Astrocyte (in vitro differentiated cells and primary cell): ENCODE measurements around the gene DDX41. TPM values are rescaled to one million over a fixed set of nuclear protein-coding genes. Genes with fewer than 3 reads are reported as not detected.
A peak's percentile ranks its signal among the peaks of the same experiment; 100 is the strongest.

Experiments used
- DNase-seq: peaks from one replicate; pipeline ENCODE4 v3.0.0-alpha.2; 2010; ENCODE audit warnings: low read depth
- FAIRE-seq: peaks from 2 replicates; lab custom pipeline; 2011; peaks lifted over from hg19 to GRCh38; lab: Jason Lieb, UNC
- H2AFZ ChIP-seq: 2 replicates; pipeline ENCODE4 v1.6.0; 2012; ENCODE audit warnings: low read depth, low read length, inconsistent platforms
- H3K27ac ChIP-seq: 2 replicates; pipeline ENCODE4 v1.5.1; 2011; ENCODE audit warnings: low read depth, low read length, inconsistent platforms
- H3K27me3 ChIP-seq: 2 replicates; pipeline ENCODE4 v1.6.0; 2011; ENCODE audit warnings: low read length, inconsistent platforms; ENCODE audit not compliant: insufficient read depth
- H3K36me3 ChIP-seq: 2 replicates; pipeline ENCODE4 v1.5.1; 2011; ENCODE audit warnings: low read length, inconsistent platforms; ENCODE audit not compliant: insufficient read depth
- H3K4me1 ChIP-seq: 2 replicates; pipeline ENCODE4 v1.5.1; 2011; ENCODE audit warnings: low read length, inconsistent platforms; ENCODE audit not compliant: insufficient read depth
- H3K4me2 ChIP-seq: 2 replicates; pipeline ENCODE4 v1.6.0; 2012; ENCODE audit warnings: low read length, inconsistent platforms
- H3K4me3 ChIP-seq: 2 replicates; pipeline ENCODE4 v1.5.1; 2011; ENCODE audit warnings: low read depth, mild to moderate bottlenecking, low read length, inconsistent platforms; ENCODE audit not compliant: insufficient read depth
- H3K79me2 ChIP-seq: 2 replicates; pipeline ENCODE4 v1.6.0; 2012; ENCODE audit warnings: mild to moderate bottlenecking, low read length, inconsistent platforms; ENCODE audit not compliant: insufficient read depth
- H3K9ac ChIP-seq: 2 replicates; pipeline ENCODE4 v1.6.0; 2012; ENCODE audit warnings: mild to moderate bottlenecking, low read length, inconsistent platforms
- H3K9me3 ChIP-seq: 2 replicates; pipeline ENCODE4 v1.5.1; 2012; ENCODE audit warnings: low read depth, mild to moderate bottlenecking, low read length, inconsistent platforms; ENCODE audit not compliant: insufficient read depth
- H4K20me1 ChIP-seq: 2 replicates; pipeline ENCODE4 v1.6.0; 2012; ENCODE audit warnings: low read length, inconsistent platforms; ENCODE audit not compliant: insufficient read depth
- H3K27ac Mint-ChIP-seq: one replicate; pipeline ENCODE4 v1.8.0; 2021; ENCODE audit warnings: mild to moderate bottlenecking, mixed read lengths; ENCODE audit not compliant: unreplicated experiment
- H3K27me3 Mint-ChIP-seq: one replicate; pipeline ENCODE4 v1.8.0; 2021; ENCODE audit warnings: low read depth, mixed read lengths; ENCODE audit not compliant: unreplicated experiment
- H3K36me3 Mint-ChIP-seq: one replicate; pipeline ENCODE4 v1.8.0; 2021; ENCODE audit warnings: low read depth, mixed read lengths; ENCODE audit not compliant: unreplicated experiment
- H3K4me1 Mint-ChIP-seq: one replicate; pipeline ENCODE4 v1.8.0; 2021; ENCODE audit warnings: low read depth, mixed read lengths; ENCODE audit not compliant: unreplicated experiment
- H3K4me3 Mint-ChIP-seq: one replicate; pipeline ENCODE4 v1.8.0; 2021; ENCODE audit warnings: mild to moderate bottlenecking, moderate library complexity, mixed read lengths; ENCODE audit not compliant: unreplicated experiment
- H3K9me3 Mint-ChIP-seq: one replicate; pipeline ENCODE4 v1.8.0; 2021; ENCODE audit warnings: mild to moderate bottlenecking, mixed read lengths; ENCODE audit not compliant: unreplicated experiment
- CTCF ChIP-seq: IDR thresholded peaks from 2 replicates; pipeline ENCODE4 v1.5.1; 2011; ENCODE audit warnings: low read depth, mild to moderate bottlenecking, inconsistent platforms, low read length, moderate library complexity; ENCODE audit not compliant: insufficient read depth
- EZH2 ChIP-seq: IDR thresholded peaks from 2 replicates; pipeline ENCODE4 v1.6.1; 2012; ENCODE audit warnings: mild to moderate bottlenecking, low read length, inconsistent platforms; ENCODE audit not compliant: insufficient read depth
- total RNA-seq: library from RNA; stranded (reverse); gene quantifications from 2 replicates; pipeline ENCODE4 v1.2.1, GENCODE V29; 2021

The DDX41 gene
- total RNA-seq, 1 donor from 2014 or later, result 92.5 TPM

GRCh38 chr5:177483042-177483441, 33.7 kb downstream of the DDX41 start:
- TF ChIP-seq CTCF, result no peak
- TF ChIP-seq EZH2, result no peak
- peak overlapping the region; percentile 40 for H3K4me3 Mint-ChIP-seq

GRCh38 chr5:177482359-177482795, 34.4 kb downstream of the DDX41 start:
- peak overlapping the region; percentile 46 for H3K4me3 Mint-ChIP-seq
- H4K20me1 ChIP-seq, result peaks cover 77% of the 10 kb centered on the region
- H3K27ac ChIP-seq, result no peak overlapping the region
- H3K4me1 ChIP-seq, result peaks cover 41% of the 10 kb centered on the region
- H3K9ac ChIP-seq, result no peak overlapping the region
- H3K9me3 Mint-ChIP-seq, result no peaks in the 10 kb centered on the region
- H3K27me3 Mint-ChIP-seq, result no peaks in the 10 kb centered on the region
- H3K36me3 ChIP-seq, result peaks cover 24% of the 10 kb centered on the region
- FAIRE-seq (no peak), DNase-seq (no peak)
- peaks cover 64% of the 10 kb centered on the region for H3K4me1 Mint-ChIP-seq
- peaks cover 27% of the 10 kb centered on the region for H3K79me2 ChIP-seq
- no peak overlapping the region for H3K4me3 ChIP-seq
- H2AFZ ChIP-seq, result no peak overlapping the region
- H3K27me3 ChIP-seq, result no peaks in the 10 kb centered on the region
- no peaks in the 10 kb centered on the region for H3K9me3 ChIP-seq
- H3K27ac Mint-ChIP-seq, result no peak overlapping the region
- H3K4me2 ChIP-seq, result no peak overlapping the region
- no peak for TF ChIP-seq CTCF
- TF ChIP-seq EZH2, result no peak
- peaks cover 39% of the 10 kb centered on the region for H3K36me3 Mint-ChIP-seq

More at GRCh38 chr5:177483042-177483441, 33.7 kb downstream of the DDX41 start:
- Histone ChIP-seq H4K20me1 (peaks cover 84% of the 10 kb centered on the region), H3K4me2 (no peak overlapping the region), H3K9ac (no peak overlapping the region), H3K9me3 (no peaks in the 10 kb centered on the region), H3K27me3 (no peaks in the 10 kb centered on the region), H2AFZ (no peak overlapping the region), H3K4me3 (no peak overlapping the region), H3K27ac (no peak overlapping the region), H3K36me3 (peaks cover 30% of the 10 kb centered on the region), H3K79me2 (peaks cover 32% of the 10 kb centered on the region), H3K4me1 (peaks cover 42% of the 10 kb centered on the region)
- FAIRE-seq (no peak), DNase-seq (no peak)
- Mint-ChIP-seq H3K27ac (peak overlapping the region; percentile 94), H3K27me3 (no peaks in the 10 kb centered on the region), H3K4me1 (peaks cover 61% of the 10 kb centered on the region), H3K9me3 (no peaks in the 10 kb centered on the region), H3K36me3 (peaks cover 41% of the 10 kb centered on the region)

- no peak for FAIRE-seq
These were observed 37.0 kb downstream of the DDX41 start for GRCh38 chr5:177479774-177480173.

More at GRCh38 chr5:177479774-177480173, 37.0 kb downstream of the DDX41 start:
- H3K27ac Mint-ChIP-seq, result peak overlapping the region; percentile 90
- Histone ChIP-seq H2AFZ (no peak overlapping the region), H3K4me3 (no peak overlapping the region), H3K4me2 (peak overlapping the region; percentile 13), H3K27ac (peak overlapping the region; percentile 29), H3K79me2 (peaks cover 7% of the 10 kb centered on the region), H4K20me1 (peaks cover 63% of the 10 kb centered on the region), H3K36me3 (peaks cover 3% of the 10 kb centered on the region), H3K9ac (peak overlapping the region; percentile 24), H3K4me1 (peaks cover 42% of the 10 kb centered on the region), H3K27me3 (no peaks in the 10 kb centered on the region), H3K9me3 (no peaks in the 10 kb centered on the region)
- H3K4me1 Mint-ChIP-seq, result peaks cover 66% of the 10 kb centered on the region
- H3K4me3 Mint-ChIP-seq, result peak overlapping the region; percentile 30
- no peak for TF ChIP-seq CTCF
- no peak for TF ChIP-seq EZH2
- H3K27me3 Mint-ChIP-seq, result no peaks in the 10 kb centered on the region
- H3K9me3 Mint-ChIP-seq, result no peaks in the 10 kb centered on the region
- DNase-seq, result peak; percentile 64
- H3K36me3 Mint-ChIP-seq, result peaks cover 25% of the 10 kb centered on the region
